Immature natural killer cell (primary cell): ENCODE measurements around the gene RNF26. TPM values are rescaled to one million over a fixed set of nuclear protein-coding genes. Genes with fewer than 3 reads are reported as not detected.

Experiments
- DNase-seq, 3 donors: peaks; one replicate each; pipeline ENCODE4 v3.0.0; 2022; ENCODE audit warnings: mixed read lengths in 1 of 3
- H3K27ac Mint-ChIP-seq, 6 donors: one replicate each; pipeline ENCODE4 v1.8.0; 2020; ENCODE audit warnings: mixed read lengths in 6 of 6, mild to moderate bottlenecking in 5 of 6, inconsistent platforms in 4 of 6, moderate library complexity in 3 of 6
- H3K27me3 Mint-ChIP-seq, 3 donors: one replicate each; pipeline ENCODE4 v1.8.0; 2020 to 2021; ENCODE audit warnings: low read depth in 3 of 3, mild to moderate bottlenecking in 3 of 3, mixed read lengths in 3 of 3, moderate library complexity in 3 of 3, inconsistent platforms in 1 of 3
- H3K36me3 Mint-ChIP-seq, 3 donors: one replicate each; pipeline ENCODE4 v1.8.0; 2020; ENCODE audit warnings: mixed read lengths in 3 of 3, inconsistent platforms in 2 of 3, mild to moderate bottlenecking in 2 of 3
- H3K4me1 Mint-ChIP-seq, 2 donors: one replicate each; pipeline ENCODE4 v1.8.0; 2020; ENCODE audit warnings: inconsistent platforms in 2 of 2, mild to moderate bottlenecking in 2 of 2, mixed read lengths in 2 of 2, moderate library complexity in 1 of 2
- H3K4me3 Mint-ChIP-seq, 5 donors: one replicate each; pipeline ENCODE4 v1.8.0; 2020; ENCODE audit warnings: mild to moderate bottlenecking in 5 of 5, mixed read lengths in 5 of 5, inconsistent platforms in 3 of 5, moderate library complexity in 3 of 5
- H3K9me3 Mint-ChIP-seq, 6 donors: one replicate each; pipeline ENCODE4 v1.8.0; 2020; ENCODE audit warnings: mild to moderate bottlenecking in 6 of 6, mixed read lengths in 6 of 6, inconsistent platforms in 4 of 6, moderate library complexity in 3 of 6
- polyA plus RNA-seq, 3 donors: library from polyadenylated mRNA; unstranded; fragments of 300-500 nt; fragmentation: Illumina TruSeq; gene quantifications; one replicate each; pipeline ENCODE4 v1.2.3, GENCODE V29; 2021

The RNF26 gene
- polyA plus RNA-seq, 3 donors from 2014 or later, result 21.9 to 42.2 (median 33.5) TPM

DNA sequence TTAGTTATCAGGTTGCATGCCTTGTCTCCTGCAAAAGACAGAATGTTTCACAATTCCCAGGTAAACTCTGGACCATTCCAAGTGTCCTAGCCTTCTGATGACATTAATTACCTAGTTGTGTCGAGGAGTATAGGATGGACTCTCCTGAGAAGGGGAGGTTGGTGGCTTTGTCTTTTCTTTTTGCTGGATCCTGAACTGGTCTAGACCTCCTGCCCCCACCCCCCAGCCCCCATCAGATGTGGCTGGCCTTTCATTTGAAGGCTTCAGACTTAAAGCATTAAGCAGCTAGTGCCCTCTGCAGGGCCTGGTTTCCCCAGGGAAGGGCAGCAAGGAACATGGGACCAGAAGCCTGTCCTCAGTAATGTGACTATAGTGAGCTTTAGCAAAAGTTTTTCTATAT lies 27.1 kb upstream of the RNF26 start:
- H3K4me3 Mint-ChIP-seq, result no peak overlapping the region
- H3K9me3 Mint-ChIP-seq, result no peaks in the 10 kb centered on the region

DNA sequence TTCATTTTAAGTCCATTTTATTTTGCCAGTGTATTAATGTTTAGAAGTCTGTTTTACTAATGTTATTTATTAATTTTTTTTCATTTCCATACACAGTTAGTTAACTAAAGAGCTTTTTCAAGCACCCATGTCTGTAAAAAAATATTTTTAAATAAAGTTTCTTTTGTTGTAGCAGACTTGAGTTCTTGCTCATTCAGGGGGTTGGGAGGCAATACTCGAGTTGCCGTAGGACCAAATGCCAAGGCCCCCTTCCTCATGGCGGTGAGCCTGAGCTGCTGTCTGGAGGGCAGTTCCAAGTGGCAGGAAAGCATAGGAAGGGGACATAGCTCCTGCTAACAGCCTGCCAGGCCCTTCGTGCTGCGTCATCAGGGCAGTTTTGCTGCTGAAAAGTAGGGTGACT lies 26.4 kb upstream of the RNF26 start:
- Mint-ChIP-seq H3K27me3 (peaks cover 2 to 6% (median 2%) of the 10 kb centered on the region in 3 donors), H3K4me3 (no peak overlapping the region), H3K9me3 (no peaks in the 10 kb centered on the region), H3K36me3 (peaks cover 7 to 28% (median 21%) of the 10 kb centered on the region in 3 donors), H3K4me1 (peaks cover 0 to 1% of the 10 kb centered on the region in 2 donors), H3K27ac (no peak overlapping the region)
- no peak for DNase-seq

More for the DNA sequence above, 27.1 kb upstream of the RNF26 start:
- Mint-ChIP-seq H3K36me3 (peaks cover 14 to 34% (median 27%) of the 10 kb centered on the region in 3 donors), H3K27ac (peak overlapping the region in 1 of 6 donors; percentile 29), H3K27me3 (peaks cover 2 to 6% (median 2%) of the 10 kb centered on the region in 3 donors), H3K4me1 (peaks cover 0 to 1% of the 10 kb centered on the region in 2 donors)
- DNase-seq, result no peak

DNA sequence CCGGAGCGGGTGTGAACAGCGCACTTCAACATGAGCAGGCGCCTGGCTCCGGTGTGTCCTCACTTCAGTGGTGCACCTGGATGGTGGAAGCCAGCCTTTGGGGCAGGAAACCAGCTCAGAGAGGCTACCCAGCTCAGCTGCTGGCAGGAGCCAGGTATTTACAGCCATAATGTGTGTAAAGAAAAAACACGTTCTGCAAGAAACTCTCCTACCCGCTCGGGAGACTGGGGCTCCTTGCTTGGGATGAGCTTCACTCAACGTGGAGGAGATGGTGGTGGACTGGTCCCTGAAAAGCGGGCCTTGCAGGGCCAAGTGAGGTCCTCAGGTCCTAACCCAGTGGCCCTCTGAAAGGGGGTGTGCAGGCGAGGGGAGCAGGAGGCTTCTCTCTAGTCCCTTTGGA lies 24.9 kb upstream of the RNF26 start:
- H3K4me3 Mint-ChIP-seq, result no peak overlapping the region
- H3K4me1 Mint-ChIP-seq, result peaks cover 0 to 1% of the 10 kb centered on the region in 2 donors

DNA sequence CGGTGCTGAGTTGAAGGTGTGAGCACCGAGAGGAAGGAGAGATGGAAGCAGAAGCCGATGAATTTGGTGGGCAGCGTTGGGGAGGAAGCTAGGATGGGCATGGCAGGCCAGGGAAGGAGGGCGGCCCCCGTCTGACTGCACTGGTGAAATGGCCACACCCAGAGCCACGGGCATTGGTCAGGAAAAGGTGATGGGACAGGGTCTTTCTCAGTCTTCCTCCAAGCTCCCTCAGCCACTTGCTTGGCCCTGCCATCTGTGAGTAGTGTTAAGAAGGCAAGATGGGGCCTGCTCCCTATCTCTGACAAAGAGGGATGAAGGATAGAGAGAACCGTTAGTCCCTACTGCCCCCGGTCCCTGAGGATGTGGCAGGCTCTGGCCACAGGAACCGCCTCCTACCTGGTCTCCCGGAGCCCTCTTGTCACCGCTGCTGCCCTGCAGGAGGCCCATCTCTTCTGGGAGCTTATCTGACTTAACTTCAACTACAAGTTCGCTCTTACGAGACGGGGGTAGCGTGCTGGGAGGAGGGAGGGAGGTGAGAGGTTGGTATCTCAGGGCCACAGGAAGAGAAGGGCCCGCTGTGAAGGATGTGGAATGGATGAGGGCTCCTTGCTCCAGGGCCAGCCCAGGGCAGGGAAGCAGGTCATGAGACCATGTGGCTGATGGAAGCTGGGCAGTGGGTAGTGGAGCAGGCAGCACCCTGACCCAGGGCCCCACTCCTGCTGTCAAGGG lies 24.2 kb upstream of the RNF26 start:
- Mint-ChIP-seq H3K36me3 (peaks cover 0 to 12% (median 8%) of the 10 kb centered on the region in 3 donors), H3K27me3 (peaks cover 2 to 8% (median 5%) of the 10 kb centered on the region in 3 donors), H3K27ac (no peak overlapping the region), H3K9me3 (no peaks in the 10 kb centered on the region), H3K4me3 (no peak overlapping the region), H3K4me1 (peaks cover 0 to 1% of the 10 kb centered on the region in 2 donors)
- no peak for DNase-seq

More for the DNA sequence above, 24.9 kb upstream of the RNF26 start:
- Mint-ChIP-seq H3K36me3 (peaks cover 0 to 14% (median 8%) of the 10 kb centered on the region in 3 donors), H3K27me3 (peaks cover 2 to 8% (median 5%) of the 10 kb centered on the region in 3 donors), H3K9me3 (no peaks in the 10 kb centered on the region), H3K27ac (no peak overlapping the region)
- DNase-seq, result no peak

DNA sequence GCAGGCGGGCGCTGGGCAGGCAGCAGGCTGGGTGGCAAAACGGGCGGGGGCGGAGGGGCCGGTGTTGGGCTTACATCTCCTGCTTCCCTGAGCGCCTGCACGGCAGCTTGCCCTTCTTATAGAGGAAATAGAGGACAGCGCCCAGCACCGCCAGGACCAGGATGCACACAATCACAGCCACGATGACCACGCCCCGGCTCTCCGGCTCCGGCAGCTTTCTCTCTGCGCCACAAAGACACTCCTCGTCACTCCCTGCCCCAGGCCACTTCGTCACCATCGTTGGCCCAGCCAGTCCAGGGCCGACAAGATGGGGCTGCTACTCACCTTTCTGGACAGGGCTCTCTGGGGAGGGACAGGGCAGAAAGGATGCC lies 23.7 kb upstream of the RNF26 start:
- Mint-ChIP-seq H3K4me3 (no peak overlapping the region), H3K36me3 (peaks cover 0 to 8% (median 7%) of the 10 kb centered on the region in 3 donors), H3K4me1 (peaks cover 0 to 6% of the 10 kb centered on the region in 2 donors), H3K27ac (no peak overlapping the region), H3K27me3 (peaks cover 2 to 8% (median 7%) of the 10 kb centered on the region in 3 donors), H3K9me3 (no peaks in the 10 kb centered on the region)
- no peak for DNase-seq

DNA sequence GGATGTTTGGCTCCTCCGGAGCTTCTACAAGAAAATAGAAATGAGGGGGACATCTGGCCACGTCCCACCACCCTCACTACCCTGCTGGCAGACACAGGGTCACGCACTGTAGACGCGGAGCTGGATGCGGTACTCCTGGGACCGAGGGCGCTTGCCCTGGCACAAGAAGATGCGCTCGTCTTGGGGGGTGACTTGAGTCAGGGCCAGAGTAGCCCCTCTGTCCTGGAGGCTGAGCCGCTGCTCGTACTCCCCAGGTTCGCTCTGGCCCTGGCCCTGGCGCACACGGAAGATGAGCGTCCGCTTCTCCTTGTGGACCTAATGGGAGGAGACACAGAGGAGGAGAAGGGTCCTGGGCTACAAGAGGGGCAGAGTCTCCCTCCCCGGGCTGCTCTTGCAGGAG lies 19.6 kb upstream of the RNF26 start:
- no peak for DNase-seq
- H3K9me3 Mint-ChIP-seq, result no peaks in the 10 kb centered on the region
- no peak overlapping the region for H3K4me3 Mint-ChIP-seq
- peaks cover 4 to 8% (median 7%) of the 10 kb centered on the region in 3 donors for H3K27me3 Mint-ChIP-seq
- peaks cover 7 to 14% of the 10 kb centered on the region in 2 donors for H3K4me1 Mint-ChIP-seq
- H3K36me3 Mint-ChIP-seq, result no peaks in the 10 kb centered on the region
- no peak overlapping the region for H3K27ac Mint-ChIP-seq

DNA sequence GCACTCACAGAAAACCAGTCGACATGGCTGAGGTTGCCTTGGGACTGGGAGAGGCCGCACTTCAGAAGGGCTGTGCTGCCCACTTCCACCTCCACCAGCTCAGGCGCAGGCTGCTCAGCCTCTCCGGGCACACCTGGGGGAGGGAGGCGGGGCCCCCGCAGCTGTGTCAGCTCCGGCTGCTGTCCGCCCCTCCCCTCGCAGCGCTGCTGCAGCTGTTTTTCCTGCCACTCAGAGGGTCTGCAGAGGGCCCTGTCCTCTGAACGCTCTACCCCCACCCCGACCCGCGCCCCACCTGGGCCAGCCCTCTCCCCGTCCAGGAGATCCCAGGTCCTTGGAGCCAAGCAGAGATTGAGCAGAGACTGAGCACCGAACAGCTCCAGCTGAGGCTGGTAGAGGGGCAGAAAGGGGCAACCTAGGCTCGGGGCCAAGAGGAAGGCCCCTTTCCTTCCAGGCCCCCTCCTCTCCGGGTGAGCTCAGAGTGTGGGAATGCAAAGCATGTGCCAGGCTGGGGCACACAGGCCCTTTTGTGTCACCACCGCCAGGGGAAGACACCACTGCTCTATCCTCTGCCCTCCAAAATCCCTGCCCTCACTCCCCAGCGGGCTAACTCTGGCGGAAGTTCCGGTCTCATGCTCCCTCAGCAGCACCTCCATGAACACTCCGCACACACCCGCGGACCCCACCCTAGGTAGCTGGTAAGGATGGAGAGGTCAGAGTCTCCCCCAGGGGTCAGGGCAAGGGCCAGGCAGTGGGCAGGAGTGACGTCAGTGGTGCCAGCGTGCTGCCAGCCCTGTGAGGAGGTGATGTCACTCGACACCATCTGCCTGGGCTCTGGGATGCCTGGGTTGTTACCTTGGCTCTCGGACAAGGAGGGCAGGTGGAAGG lies 19.0 kb upstream of the RNF26 start:
- peaks cover 2 to 10% (median 3%) of the 10 kb centered on the region in 3 donors for H3K27me3 Mint-ChIP-seq
- peaks cover 7 to 15% of the 10 kb centered on the region in 2 donors for H3K4me1 Mint-ChIP-seq
- H3K36me3 Mint-ChIP-seq, result no peaks in the 10 kb centered on the region
- no peaks in the 10 kb centered on the region for H3K9me3 Mint-ChIP-seq
- no peak for DNase-seq
- H3K27ac Mint-ChIP-seq, result no peak overlapping the region
- peak overlapping the region in 2 of 5 donors; percentile 13 to 29 for H3K4me3 Mint-ChIP-seq

DNA sequence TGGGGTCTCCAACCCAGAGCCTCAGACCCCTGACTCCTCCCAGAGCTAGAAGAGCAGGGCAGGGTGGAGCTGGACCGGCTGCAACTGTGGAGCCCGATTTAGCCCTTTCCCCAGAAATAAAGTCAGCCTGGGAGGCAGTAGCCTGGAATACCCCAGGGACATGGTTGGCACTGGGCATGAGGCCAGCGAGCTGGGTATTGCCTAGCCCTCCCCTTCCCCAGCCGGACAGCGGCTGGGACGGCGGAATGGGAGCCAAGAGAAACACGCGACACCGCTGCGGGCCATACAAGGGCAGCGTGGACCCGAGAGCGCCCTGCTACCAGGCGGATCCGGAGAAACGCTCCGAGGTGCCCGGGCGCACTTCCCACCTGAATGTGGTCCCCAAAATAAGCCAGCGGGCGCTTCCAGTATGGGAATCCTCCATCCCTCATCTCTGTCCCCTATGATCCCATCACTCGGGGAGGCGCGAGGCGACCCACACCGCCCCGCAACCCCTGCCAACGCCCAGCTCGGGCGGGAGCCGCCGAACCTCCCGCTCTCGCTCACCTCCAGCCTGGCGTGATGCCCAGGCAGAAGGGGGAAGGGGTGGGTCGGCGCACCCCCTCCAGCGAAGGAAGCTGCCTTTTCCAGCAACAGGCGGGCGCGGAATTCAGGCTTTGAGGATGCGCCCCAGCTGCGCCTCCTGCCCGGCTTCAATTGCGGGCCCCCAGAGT lies 18.2 kb upstream of the RNF26 start:
- Mint-ChIP-seq H3K27me3 (peaks cover 2 to 10% (median 3%) of the 10 kb centered on the region in 3 donors), H3K27ac (no peak overlapping the region), H3K4me1 (peaks cover 7 to 16% of the 10 kb centered on the region in 2 donors), H3K36me3 (no peaks in the 10 kb centered on the region), H3K9me3 (no peaks in the 10 kb centered on the region), H3K4me3 (peak overlapping the region in 1 of 5 donors; percentile 13)
- DNase-seq, result no peak

DNA sequence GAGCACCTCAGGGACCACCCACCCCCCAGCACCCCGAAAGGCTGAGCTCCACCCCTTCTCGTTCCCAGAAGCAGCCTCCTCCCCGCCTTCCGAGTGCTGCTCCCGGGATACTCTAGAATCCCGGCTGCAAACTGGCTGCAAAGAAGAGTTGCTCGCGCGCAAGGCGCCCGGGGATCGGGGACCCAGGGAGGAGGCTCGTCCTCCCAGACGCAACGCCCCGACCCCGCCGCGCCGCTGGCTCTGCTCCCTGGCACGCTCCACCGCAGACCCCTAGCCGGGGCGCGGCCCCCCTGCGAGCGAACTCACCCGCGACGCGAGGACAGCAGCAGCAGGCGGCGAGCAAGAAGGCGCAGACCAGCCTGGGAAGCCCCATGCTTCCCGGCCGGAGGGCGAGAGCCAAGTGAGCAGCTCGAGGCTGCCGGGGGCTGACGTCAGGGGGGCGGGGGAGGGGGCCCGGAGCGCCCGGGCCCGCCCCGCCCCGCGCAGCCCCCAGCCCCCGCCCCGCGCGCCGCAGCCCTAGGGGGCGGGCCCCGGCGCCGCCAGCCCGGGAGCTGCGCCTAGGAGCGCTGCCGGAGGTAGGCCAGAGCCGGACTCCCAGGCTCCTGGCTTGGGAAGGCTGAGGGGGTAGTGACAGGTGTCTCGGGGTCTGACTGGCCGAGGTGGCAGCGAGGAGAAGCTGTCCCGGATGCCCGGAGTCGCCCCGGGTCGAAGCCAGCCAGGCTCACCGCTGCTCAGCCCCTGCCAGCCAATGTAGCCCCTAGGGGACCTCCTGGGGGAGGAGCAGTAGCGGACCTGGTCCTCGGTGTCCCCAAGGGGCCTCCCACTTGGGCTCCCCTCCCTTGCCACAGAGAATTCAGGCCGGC lies 17.4 kb upstream of the RNF26 start, which contains the start of gene MCAM:
MCAM (minus strand) TSS at position 402 of the 863 bp plus-strand sequence; CDS start at position 373, 29 bp downstream.
- no peaks in the 10 kb centered on the region for H3K9me3 Mint-ChIP-seq
- H3K4me3 Mint-ChIP-seq, result peak within 1 kb of the TSS in 1 of 5 donors; percentile 15
- H3K4me1 Mint-ChIP-seq, result peaks cover 7 to 22% of the 10 kb centered on the region in 2 donors
- no peak for DNase-seq
- H3K36me3 Mint-ChIP-seq, result no peaks in the 10 kb centered on the region
- H3K27me3 Mint-ChIP-seq, result peaks cover 2 to 10% (median 3%) of the 10 kb centered on the region in 3 donors
- H3K27ac Mint-ChIP-seq, result no peak within 1 kb of the TSS

DNA sequence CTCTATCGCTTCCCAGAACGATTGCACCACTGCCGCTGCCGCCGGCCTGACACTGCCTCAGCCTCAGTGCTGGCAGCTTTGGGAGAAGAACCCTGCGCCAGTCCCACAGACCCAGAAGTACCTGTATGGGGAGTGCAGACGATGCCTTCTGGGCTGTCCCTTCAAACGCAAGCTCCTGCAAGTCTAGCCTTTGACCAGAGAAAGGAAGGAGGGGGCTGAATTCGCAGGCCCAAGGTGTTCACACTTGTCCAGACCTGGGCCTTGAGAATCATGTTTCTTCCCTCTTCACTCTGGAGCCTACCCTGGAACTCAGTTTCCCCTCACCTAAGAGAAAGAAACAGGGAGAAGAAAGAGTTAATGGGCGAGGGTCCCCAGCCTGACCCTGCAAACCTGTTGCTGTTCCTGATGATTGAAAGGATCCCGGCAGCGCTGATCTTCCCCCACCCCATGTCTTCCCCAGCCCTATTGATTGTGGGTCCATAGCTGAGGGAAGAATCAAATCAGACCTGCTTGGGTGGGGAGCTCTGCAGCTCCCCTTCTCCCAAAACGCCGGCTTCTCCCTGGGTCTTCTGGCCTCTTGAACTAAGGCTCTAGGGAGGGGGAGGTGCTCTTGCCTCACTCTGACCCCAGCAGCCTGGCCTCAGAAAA lies 16.6 kb upstream of the RNF26 start:
- peak overlapping the region in 1 of 5 donors; percentile 15 for H3K4me3 Mint-ChIP-seq
- H3K27me3 Mint-ChIP-seq, result peaks cover 2 to 10% (median 3%) of the 10 kb centered on the region in 3 donors
- H3K4me1 Mint-ChIP-seq, result peaks cover 7 to 23% of the 10 kb centered on the region in 2 donors
- DNase-seq, result no peak
- H3K9me3 Mint-ChIP-seq, result no peaks in the 10 kb centered on the region
- H3K27ac Mint-ChIP-seq, result no peak overlapping the region
- H3K36me3 Mint-ChIP-seq, result no peaks in the 10 kb centered on the region

DNA sequence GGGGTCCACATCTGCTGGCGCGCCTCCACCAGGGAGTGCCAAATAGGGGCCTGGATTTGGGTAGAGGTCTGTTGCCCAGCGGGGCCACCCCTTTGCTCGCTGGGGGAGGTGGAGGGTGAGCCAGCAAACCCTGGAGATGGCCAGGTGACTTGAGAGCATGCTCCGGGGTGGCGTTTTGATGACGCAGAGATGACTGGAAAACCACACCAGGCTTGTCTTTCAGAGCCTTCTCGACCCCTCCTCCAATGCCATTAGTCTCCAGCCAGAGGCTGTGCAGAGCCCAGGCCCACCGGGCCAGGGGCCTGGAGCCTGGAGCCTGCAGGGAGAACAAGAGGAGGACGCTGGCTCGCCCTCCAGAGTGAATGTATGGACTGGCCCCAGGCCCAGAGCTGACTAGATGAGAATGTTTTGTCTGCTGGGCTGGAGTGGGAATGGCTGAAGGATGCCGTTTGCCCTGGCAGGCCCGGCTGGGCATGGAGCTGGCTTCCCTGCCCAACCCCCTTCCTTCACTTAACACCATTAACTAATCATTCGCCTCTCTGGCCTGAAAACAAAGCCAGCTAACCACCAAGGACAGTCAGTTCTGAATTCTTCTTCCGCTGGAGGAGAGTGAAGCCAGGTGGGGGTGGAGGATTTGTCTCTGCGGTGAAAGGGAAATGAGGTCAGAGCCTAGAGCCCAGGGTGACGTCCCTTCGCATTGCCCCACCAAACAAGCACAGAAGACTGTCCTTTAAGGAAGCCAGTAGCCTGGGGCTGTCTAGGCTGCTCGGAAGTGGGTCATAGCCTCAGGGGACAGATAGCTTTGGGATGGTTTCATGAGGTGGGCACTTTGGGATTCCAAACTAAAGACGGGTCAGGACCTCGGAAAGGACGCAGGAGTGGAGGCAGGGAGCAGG lies 15.8 kb upstream of the RNF26 start:
- Mint-ChIP-seq H3K36me3 (no peaks in the 10 kb centered on the region), H3K4me3 (peak overlapping the region in 4 of 5 donors; percentile 16 to 49 (median 30)), H3K27me3 (peaks cover 2 to 14% (median 3%) of the 10 kb centered on the region in 3 donors), H3K4me1 (peaks cover 7 to 25% of the 10 kb centered on the region in 2 donors), H3K27ac (peak overlapping the region in 3 of 6 donors; percentile 22 to 69 (median 37)), H3K9me3 (no peaks in the 10 kb centered on the region)
- DNase-seq, result peak in 2 of 3 donors; percentile 19 to 34
